ENCODE measurements around the gene STX2.

Gene STX2

GRCh38 chr12:130829391-130830245 lies 9.4 kb downstream of the STX2 start:
- no peak for DNase-seq

GRCh38 chr12:130828895-130829294 lies 10.2 kb downstream of the STX2 start:
- DNase-seq: no peak

- DNase-seq: no peak
Measured at GRCh38 chr12:130827432-130827831, 11.6 kb downstream of the STX2 start.

GRCh38 chr12:130826151-130826801 lies 12.8 kb downstream of the STX2 start:
- DNase-seq: no peak

GRCh38 chr12:130825771-130826150 lies 13.3 kb downstream of the STX2 start:
- no peak for DNase-seq

GRCh38 chr12:130819681-130820080 lies 19.4 kb downstream of the STX2 start:
- no peak for DNase-seq

- no peak for DNase-seq
Measured at GRCh38 chr12:130818635-130819576, 20.1 kb downstream of the STX2 start.

GRCh38 chr12:130818272-130818634 lies 20.8 kb downstream of the STX2 start:
- no peak for DNase-seq

GRCh38 chr12:130817804-130818203 lies 21.2 kb downstream of the STX2 start:
- DNase-seq: no peak

GRCh38 chr12:130816097-130816496 lies 23.0 kb downstream of the STX2 start:
- no peak for DNase-seq

GRCh38 chr12:130815028-130815741 lies 23.9 kb downstream of the STX2 start:
- no peak for DNase-seq

GRCh38 chr12:130813949-130814348 lies 25.1 kb downstream of the STX2 start:
- no peak for DNase-seq

- no peak for DNase-seq
Measured at GRCh38 chr12:130813436-130813835, 25.6 kb downstream of the STX2 start.

- no peak for DNase-seq
Measured at GRCh38 chr12:130809791-130810190, 29.3 kb downstream of the STX2 start.

- DNase-seq: no peak
Measured at GRCh38 chr12:130807309-130807708, 31.7 kb downstream of the STX2 start.

GRCh38 chr12:130806574-130806973 lies 32.5 kb downstream of the STX2 start:
- no peak for DNase-seq

- DNase-seq: no peak
Measured at GRCh38 chr12:130805635-130806034, 33.4 kb downstream of the STX2 start.

- no peak for DNase-seq
Measured at GRCh38 chr12:130804216-130804615, 34.8 kb downstream of the STX2 start.

GRCh38 chr12:130803702-130804101 lies 35.3 kb downstream of the STX2 start:
- no peak for DNase-seq

GRCh38 chr12:130800312-130800711 lies 38.7 kb downstream of the STX2 start:
- DNase-seq: no peak

GRCh38 chr12:130799051-130799450 lies 40.0 kb downstream of the STX2 start:
- DNase-seq: no peak

- no peak for DNase-seq
Measured at GRCh38 chr12:130796985-130797686, 41.9 kb downstream of the STX2 start.
